GM19043 (cell line): ENCODE results near the gene PGM3.

ENCODE experiments used
- ATAC-seq: cut with Tn5 transposase; IDR thresholded peaks from one replicate; pipeline ENCODE4 v1.9.1; 2021; ENCODE audit warnings: low read depth; ENCODE audit not compliant: unreplicated experiment

The PGM3 gene

GRCh38 chr6:83185096-83185495, 8.0 kb downstream of the PGM3 start:
- ATAC-seq: no peak

GRCh38 chr6:83183082-83183828, 9.8 kb downstream of the PGM3 start:
- no peak for ATAC-seq

- no peak for ATAC-seq
Measured at GRCh38 chr6:83182114-83182513, 11.0 kb downstream of the PGM3 start.

GRCh38 chr6:83180426-83180950, 12.6 kb downstream of the PGM3 start:
- no peak for ATAC-seq

- ATAC-seq: no peak
Measured at GRCh38 chr6:83176246-83176645, 16.8 kb downstream of the PGM3 start.

GRCh38 chr6:83169511-83169910, 23.6 kb downstream of the PGM3 start:
- no peak for ATAC-seq

GRCh38 chr6:83169106-83169505, 24.0 kb downstream of the PGM3 start:
- ATAC-seq: no peak

- ATAC-seq: no peak
Measured at GRCh38 chr6:83168556-83168955, 24.5 kb downstream of the PGM3 start.

GRCh38 chr6:83167726-83168278, 25.3 kb downstream of the PGM3 start:
- ATAC-seq: no peak

- no peak for ATAC-seq
Measured at GRCh38 chr6:83160167-83160566, 32.9 kb downstream of the PGM3 start.

- no peak for ATAC-seq
Measured at GRCh38 chr6:83155794-83156193, 37.3 kb downstream of the PGM3 start.

- no peak for ATAC-seq
Measured at GRCh38 chr6:83153883-83154521, 39.1 kb downstream of the PGM3 start.

GRCh38 chr6:83152913-83153312, 40.2 kb downstream of the PGM3 start:
- no peak for ATAC-seq

- ATAC-seq: no peak
Measured at GRCh38 chr6:83151114-83151513, 42.0 kb downstream of the PGM3 start.

- no peak for ATAC-seq
Measured at GRCh38 chr6:83138758-83139157, 54.3 kb downstream of the PGM3 start.

- no peak for ATAC-seq
Measured at GRCh38 chr6:83138118-83138722, 54.8 kb downstream of the PGM3 start.

- no peak for ATAC-seq
Measured at GRCh38 chr6:83132121-83132520, 60.9 kb downstream of the PGM3 start.

- no peak for ATAC-seq
Measured at GRCh38 chr6:83127976-83128375, 65.1 kb downstream of the PGM3 start.

- no peak for ATAC-seq
Measured at GRCh38 chr6:83127258-83127657, 65.8 kb downstream of the PGM3 start.

GRCh38 chr6:83126807-83127206, 66.3 kb downstream of the PGM3 start:
- no peak for ATAC-seq

GRCh38 chr6:83126223-83126622, 66.8 kb downstream of the PGM3 start:
- no peak for ATAC-seq
